IMR-90 (cell line): ENCODE results near the gene ZNF423.

Source experiments
- CTCF ChIP-seq: conservative IDR thresholded peaks from 2 replicates; pipeline ENCODE4 v1.5.1; 2012; ENCODE audit warnings: mild to moderate bottlenecking, low read depth, low read length, improper control_type of control experiment
- POLR2A ChIP-seq: IDR thresholded peaks from 2 replicates; pipeline ENCODE4 v1.6.1; 2012; ENCODE audit warnings: mild to moderate bottlenecking, low read depth, low read length
- RAD21 ChIP-seq: IDR thresholded peaks from 2 replicates; pipeline ENCODE4 v1.6.1; 2012; ENCODE audit warnings: low read length, improper control_type of control experiment

- TF ChIP-seq POLR2A (no peak), CTCF (no peak), RAD21 (no peak)
Observed at GRCh38 chr16:49859125-49859811, 3.4 kb upstream of the ZNF423 start.
